Activated naive CD4-positive, alpha-beta T cell treated with Interleukin-2 at 50 U/mL for 16 hours (primary cell): ENCODE results near the gene UPF3A.
"Not testable (repeated sequence)": the region's sequence is repeated elsewhere in the genome, so short reads cannot be mapped to it uniquely, and the experiment has no call there.

Experiments
- DNase-seq: peaks from one replicate; pipeline ENCODE4 v3.0.0-alpha.2; 2020

The UPF3A gene

DNA sequence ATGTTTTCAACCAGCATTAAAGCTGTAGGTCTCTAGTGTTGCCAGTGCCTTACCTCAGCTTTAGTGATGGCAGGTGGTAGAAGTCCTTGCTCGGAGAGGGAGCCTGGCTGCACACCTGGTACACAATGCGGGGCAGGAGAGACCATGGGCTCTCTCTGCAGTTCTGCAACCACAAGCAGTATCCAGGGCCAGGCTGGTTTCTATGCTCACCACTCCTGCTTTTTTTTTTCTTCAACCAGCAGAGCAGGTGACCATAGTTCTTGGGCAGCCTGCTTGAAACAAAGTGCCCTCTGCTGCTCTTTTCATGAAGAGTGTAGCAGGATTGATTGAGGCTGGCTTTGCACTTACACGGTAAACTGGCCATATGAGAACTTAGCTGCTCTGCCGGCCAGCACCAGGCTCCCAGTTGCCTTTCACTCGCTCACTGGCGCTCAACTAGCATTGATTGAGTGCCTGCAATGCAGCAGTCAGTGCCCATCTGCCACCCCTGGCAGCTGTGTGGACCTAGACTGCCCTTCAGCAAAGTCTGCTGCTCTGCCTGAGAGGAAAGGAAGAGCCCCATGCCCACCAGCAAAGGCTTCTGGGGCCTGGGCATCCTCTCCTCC, 28.5 kb downstream of the UPF3A start:
- DNase-seq: no peak

DNA sequence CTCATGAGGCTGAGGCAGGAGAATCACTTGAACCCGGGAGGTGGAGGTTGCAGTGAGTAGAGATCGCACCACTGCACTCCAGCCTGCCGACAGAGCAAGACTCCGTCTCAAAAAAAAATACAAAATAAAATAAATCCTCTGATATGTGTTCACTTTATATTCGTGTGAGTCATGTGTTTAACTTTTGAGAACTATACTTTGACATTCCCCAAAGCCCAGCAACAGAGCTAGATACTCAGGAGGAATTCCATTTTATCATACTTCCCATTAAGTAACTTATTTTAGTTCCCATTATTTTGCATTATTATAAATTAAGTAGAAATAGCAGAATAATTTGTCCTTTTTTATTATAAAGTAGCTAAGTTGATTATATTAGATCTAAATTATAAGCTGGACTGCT, 29.6 kb downstream of the UPF3A start:
- DNase-seq: no peak

DNA sequence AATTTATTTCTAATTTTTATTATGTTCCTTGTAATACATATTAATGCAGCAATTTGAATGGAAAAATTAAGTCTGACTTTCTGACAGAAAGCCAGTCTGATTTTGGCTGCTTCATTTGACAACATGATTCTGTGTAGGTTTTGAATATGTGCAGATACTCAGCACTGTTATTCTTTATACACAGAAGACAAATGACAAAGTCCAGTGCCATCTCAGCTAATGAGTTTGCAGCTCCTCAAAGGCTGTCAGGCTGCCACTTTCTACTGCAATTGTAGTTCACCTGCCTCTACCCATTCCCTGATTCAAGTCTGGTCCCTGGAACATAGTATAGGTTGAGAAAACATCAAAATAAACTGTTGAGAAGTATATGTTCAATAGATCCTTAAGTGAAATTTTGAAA, 30.0 kb downstream of the UPF3A start:
- DNase-seq: no peak

DNA sequence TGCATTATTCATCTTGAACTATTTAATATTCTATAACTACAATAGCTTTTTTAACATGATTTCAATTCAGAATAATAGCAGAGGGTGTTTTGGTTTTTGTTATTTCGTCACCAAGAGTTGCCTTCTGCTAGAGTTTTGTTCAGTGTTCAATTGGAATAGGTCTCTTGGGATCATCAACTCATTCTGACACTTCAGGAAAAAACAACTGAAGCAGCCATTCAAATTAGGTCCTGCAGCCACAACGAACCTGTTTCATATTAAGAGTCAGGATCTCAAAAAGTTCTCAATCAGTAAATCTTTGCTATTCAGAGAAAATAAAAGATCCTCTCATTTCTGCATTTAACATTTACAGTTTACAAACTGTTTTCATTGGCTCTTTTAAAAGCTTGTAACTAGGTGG, 30.5 kb downstream of the UPF3A start:
- DNase-seq: no peak

DNA sequence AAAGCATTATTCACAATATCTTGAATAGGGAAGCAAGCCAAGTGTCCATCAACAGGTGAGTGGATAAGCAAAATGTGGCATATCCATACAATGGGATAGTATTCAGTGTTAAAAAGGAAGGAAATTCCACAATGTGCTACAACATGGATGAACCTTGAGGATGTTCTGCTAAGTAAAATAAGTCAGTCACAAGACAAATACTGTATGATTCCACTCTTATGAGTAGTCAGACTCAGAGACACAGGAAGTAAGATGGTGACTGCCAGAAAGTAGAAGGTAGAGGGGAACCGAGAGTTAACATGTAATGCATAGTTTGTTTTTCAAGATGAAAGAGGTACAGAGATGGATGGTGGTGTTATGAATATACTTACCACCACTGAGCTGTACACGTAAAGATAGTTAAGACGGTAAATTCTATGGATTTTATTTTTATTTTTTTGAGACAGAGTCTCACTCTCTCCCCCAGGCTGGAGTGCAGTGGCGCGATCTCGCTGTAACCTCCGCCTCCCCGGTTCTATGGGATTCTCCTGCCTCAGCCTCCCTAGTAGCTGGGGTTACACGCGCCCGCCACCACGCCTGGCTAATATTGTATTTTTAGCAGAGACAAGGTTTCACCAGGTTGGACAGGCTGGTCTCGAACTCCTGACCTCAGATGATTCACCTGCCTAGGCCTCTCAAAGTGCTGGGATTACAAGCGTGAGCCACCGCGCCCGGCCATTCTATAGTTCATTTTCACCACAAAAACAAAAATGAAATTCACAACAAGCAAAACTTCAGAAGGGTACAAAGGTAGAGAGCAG, 31.9 kb downstream of the UPF3A start:
- DNase-seq: peak; percentile 44

DNA sequence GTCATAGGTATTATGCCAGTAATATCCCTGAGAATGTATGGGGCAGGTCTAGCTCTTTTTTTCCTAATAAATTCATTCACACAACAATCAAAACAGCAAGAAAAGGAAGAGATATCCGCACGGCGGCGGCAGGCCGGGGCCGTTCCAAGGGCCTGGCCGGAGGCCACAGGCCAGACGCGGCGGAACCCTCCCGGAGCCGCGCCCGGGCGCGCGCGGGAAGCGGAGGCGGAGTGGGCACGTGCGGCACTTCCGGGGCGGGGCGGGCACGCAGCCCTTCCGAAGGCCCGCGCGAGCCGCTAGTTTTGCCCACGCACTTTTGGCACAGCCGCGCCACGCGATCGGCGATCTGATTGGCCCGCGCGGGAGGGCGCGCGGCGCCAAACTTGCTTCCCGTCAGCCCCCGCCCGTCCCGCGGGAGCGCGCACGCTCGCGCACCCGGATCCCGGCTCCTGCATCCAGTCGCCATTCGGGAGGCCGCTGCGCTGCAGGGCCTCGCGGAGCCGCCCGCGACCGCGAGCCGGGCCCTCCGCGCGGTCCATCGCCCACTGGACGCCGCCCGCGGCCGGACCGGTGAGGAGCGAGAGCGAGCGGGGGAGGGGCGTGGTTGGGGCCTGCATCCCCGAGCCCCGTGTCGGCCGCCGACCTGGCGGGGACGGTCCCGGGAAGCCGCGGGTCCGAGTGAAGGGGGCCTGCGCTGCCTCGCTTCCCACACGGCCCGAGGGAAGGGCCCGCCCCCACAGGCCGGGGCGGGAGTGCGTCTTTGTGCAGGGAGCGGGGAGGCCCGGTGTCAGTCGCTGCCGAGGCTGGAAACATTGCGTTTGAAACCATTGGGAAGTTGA, 32.9 kb downstream of the UPF3A start, which contains the start of gene CHAMP1:
Gene CHAMP1, plus strand, starts transcription at position 430 of the 839 bp plus-strand sequence. CDS start 9,340 bp downstream, outside the sequence.
- DNase-seq: peak; percentile 93

DNA sequence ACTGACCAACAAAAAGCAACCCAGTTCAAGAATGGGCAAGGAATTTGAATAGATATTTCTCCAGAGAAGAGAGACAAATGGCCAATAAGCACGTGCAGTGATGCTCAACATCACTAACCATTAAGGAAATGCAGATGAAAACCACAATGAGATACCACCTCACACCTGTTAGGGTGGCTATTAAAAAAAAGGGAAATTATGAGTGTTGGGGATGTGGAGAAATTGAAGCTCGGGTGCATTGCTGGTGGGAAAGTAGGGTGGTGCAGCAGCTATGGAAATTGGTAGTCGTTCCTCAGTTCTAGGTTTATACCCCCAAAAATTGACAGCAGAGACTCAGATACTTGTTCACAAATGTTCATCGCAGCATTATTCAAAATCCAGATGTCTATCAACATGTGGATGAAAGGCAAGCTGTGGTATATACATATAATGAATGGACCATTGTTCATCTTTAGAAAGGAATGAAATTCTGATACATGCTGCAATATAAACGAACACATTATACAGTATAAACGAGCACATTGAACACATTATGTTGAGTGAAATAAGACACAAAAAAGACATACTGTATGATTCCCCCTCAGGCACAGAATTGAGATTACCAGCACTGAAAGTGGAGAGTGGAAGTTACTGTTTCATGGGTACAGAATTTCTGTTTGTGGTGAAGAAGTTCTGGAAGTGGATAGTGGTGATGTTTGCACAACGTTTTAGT, 33.8 kb downstream of the UPF3A start:
- no peak for DNase-seq

DNA sequence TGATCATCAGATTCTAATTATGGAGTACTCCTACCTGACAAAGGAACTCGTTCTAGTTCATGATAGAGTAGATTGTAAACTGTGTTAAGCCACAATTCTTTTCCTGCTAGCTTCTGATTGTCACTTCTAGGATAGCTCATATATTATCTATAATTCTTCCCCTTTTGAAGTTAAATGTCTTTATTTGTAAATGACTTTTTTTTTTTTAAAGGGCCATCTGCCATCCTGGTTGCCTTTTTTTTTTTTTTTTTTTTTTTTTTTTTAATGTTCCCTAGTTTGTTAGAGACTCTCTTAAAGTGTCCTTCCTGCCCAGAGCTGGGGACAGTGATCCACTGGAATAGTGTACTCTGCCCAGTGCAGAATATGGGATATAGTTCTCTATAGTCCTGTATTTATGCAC, 37.2 kb downstream of the UPF3A start:
- no peak for DNase-seq

DNA sequence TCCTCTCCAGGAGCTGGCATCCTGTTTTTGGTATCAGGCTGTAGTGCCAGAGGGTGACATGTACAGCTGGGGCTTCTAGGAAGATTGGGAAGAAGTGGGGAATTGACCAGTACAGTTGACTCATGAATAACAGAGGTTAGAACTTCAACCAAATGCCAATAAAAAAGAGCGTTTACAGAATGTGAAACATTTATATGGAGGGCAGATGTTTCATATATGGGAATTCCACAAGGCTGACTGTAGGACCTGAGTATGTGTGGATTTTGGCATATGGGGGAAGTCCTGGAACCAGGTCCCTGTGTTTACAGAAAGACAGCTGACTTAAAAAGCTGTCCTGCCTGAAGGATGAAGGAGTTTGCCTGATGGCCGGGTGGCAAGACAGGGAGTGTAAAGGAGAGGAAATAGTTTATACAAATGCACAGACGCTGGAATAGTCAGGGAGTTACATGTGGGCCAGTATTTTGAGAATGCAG, 38.1 kb downstream of the UPF3A start:
- DNase-seq: no peak

DNA sequence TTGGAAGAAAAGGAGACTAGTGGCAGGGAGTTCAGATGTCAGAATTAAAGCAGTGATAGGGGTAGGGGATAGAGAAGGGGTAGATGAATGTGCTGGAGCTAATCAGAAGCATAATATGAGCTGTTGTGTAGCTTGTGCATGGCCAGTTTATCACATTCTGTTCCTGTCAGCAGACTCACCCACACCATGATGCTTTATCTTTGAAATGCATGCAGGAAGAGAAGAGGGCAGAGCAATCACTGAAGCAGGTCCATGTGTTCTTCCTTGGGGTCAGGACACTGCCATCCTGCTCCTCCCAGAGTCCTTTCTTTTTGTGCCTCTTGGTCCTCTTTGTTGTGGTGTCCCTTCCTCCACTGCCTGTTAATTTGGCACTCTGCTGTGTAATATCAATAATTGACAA, 38.7 kb downstream of the UPF3A start:
- DNase-seq: no peak

DNA sequence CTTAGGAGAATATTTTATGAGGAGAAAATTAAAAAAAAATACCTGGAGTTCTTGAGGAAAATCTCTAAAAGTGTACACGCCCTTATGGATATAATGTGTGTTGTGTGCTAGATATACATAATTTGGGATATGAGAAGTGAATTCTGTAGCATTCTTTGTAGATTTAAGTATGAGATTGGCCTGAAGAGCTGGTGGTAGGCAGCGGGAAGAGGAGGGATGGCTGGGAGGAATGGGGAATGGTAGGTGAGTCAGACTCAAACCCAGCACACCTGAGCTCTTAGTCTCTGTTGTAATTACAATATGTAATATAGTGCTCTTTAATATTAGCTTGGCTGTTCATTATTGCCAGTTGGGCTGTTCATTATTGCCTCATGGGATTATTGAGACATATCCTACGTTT, 39.9 kb downstream of the UPF3A start:
- DNase-seq: no peak

DNA sequence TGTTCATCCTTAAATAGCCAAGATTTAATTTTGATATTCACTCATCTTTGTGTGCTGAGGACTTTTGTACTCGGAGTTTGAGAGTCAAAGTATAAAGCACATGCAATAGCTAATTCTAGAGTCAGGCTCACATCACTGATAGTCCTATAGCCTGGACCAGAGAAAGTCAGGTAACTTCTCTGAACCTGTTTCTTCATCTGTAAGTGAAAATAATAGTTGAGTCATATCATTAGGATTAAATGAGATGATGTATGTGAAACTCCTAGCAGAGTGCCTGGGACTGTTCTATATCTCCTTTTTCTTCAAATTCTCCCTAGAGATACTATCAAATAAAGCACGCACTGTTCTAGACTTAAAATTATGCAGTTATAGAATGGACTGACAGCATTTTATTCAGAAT, 41.9 kb downstream of the UPF3A start:
- no peak for DNase-seq

DNA sequence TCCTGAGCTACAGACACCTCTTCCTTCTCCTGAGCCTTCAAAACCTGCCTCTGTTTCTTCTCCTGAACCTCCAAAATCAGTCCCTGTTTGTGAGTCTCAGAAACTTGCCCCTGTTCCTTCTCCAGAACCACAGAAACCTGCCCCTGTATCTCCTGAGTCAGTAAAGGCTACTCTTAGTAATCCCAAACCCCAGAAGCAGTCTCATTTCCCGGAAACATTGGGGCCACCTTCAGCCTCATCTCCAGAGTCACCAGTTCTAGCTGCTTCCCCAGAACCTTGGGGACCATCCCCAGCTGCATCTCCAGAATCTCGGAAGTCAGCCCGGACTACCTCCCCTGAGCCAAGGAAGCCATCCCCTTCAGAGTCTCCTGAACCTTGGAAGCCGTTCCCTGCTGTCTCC, 42.9 kb downstream of the UPF3A start:
- DNase-seq: no peak

DNA sequence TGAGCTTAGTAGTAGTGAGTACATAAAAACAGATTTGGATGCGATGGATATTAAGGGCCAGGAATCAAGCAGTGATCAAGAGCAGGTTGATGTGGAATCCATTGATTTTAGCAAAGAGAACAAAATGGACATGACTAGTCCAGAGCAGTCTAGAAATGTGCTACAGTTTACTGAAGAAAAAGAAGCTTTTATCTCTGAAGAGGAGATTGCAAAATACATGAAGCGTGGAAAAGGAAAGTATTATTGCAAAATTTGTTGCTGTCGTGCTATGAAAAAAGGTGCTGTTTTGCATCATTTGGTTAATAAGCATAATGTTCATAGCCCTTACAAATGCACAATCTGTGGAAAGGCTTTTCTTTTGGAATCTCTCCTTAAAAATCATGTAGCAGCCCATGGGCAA, 44.3 kb downstream of the UPF3A start:
- DNase-seq: no peak

DNA sequence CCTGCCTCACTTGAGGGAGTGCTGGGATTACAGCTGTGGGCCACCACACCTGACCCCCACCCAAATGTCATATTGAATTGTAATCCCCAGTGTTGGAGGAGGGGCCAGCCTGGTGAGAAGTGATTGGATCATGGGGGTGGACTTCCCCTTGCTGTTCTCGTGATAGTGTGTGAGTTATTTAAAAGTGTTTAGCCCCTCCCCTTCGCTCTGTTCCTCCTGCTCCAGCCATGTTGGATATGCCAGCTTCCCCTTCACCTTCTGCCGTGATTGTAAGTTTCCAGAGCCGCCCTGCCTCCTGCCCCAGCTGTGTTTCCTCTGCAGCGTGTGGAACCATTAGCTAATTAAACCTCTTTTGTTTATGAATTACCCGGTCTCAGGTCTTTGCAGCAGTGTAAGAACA, 46.6 kb downstream of the UPF3A start:
- no peak for DNase-seq

DNA sequence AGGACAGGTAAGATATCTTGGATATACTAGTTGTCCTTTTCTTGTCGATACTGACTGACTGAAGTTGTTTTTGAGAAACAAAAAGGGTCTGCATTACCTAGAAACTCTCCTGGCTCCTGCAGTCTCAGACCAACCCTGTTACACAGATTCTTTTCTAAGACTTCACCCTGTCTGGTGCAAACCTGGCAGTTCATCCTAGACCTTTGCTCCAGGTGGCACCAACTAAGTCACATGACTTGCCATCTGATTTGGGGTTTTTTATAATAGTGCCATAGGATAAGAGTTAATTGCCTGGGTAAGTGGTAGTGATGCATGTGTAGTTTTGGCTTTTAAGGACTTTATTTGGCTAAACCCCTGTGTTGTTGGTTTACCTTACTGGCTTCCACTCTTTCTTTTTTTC, 47.2 kb downstream of the UPF3A start:
- no peak for DNase-seq

DNA sequence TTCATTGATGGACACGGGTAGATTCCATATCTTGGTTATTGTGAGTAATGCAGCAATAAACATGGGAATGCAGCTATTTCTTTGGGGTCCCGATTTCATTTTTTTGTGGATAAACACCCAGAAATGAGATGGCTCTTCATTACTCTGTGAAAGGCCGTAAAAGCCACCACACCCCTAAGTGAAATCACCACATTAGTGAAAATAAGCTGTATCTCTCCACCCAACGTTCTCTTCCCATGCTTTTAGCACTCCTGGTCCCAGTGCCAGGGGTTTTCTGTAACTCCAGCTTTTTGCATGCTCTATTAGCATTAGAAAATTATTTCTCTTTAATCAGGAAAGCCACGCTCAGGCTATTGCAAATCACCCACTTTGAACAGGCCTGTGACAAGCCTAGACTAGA, 48.7 kb downstream of the UPF3A start:
- DNase-seq: no peak

DNA sequence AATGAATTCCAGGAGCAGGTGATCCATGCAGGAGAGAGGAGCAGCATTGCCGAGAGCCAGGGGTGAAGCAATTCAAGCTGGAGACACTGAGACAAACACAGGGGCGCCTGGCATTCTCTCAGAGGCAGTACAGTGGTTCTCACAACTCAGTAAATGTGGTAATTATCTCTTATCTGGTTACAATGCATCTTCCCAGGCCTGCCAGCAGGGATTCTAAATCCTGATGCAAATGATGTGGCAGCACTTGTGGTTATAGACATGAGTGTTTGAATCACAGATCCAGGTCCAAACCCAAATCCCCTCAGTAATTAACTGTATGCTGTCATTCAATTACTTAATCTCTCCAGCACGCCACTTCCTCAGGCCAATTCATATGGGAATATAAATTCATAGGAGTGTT, 52.5 kb downstream of the UPF3A start:
- DNase-seq: not testable (repeated sequence)

DNA sequence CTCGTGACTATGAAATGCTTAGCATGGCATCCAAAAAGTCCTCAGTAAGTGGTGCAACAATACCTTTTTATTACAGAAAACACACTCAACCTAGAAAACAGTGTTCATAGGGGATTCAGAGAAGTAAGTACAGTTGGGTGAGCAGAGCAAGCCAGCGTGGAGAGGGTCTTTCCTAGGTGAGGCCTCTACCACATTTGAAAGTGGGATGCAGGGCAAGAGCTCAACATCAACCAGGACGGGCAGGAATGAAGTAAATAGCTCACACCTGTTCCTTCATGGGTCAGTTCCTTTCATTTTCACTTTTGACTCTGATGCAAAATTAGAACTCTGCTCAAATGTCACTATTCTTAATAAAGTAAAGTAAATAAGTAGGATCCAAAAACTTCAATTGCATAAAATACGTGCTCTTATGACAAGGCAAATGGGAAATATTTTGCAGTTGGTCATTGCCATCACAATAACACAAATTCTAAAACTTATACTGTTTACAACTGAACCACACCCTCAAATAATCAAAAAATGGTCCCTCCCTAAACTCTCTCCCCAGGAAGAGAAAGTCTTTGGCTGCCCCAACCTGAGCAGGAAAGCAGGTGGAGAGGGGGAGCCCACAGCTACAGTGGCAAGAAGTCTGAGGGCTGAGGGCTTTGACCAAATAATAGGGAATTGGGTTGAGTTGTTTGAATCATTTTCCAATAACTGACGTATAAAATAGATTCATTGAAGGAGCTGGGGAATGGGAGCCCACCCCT, 53.1 kb downstream of the UPF3A start:
- DNase-seq: no peak

DNA sequence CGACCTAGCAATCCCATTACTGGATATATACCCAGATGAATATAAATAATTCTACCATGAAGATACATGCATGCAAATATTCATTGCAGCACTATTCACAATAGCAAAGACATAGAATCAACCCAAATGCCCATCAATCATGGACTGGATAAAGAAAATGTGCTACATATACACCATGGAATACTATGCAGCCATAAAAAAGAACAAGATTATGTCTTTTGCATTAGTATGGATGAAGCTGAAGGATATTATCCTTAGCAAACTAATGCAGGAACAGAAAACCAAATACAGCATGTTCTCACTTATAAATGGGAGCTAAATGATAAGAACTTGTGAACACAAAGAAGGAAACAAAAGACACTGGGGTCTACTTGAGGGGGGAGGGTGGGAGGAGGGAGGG, 55.1 kb downstream of the UPF3A start:
- DNase-seq: not testable (repeated sequence)

DNA sequence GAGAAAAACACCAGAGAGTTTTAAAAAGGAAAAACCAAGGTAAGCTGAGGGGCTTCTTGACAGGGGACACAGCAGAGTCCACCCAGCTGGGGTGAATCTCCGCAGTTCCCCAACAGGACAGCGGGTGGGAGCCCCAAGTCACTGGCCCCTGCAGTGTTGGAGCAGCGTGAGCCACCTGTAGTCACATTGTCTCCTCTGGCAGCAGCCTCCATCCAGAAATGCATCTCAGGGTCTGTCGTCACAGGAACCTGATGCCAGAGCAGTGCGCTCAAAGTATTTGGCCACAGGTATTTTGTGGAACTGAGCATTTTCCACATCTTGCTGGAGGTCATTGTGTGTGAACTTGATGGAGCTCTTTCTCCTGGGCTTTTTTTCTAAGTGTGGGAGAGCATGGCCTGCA, 57.6 kb downstream of the UPF3A start:
- DNase-seq: no peak

DNA sequence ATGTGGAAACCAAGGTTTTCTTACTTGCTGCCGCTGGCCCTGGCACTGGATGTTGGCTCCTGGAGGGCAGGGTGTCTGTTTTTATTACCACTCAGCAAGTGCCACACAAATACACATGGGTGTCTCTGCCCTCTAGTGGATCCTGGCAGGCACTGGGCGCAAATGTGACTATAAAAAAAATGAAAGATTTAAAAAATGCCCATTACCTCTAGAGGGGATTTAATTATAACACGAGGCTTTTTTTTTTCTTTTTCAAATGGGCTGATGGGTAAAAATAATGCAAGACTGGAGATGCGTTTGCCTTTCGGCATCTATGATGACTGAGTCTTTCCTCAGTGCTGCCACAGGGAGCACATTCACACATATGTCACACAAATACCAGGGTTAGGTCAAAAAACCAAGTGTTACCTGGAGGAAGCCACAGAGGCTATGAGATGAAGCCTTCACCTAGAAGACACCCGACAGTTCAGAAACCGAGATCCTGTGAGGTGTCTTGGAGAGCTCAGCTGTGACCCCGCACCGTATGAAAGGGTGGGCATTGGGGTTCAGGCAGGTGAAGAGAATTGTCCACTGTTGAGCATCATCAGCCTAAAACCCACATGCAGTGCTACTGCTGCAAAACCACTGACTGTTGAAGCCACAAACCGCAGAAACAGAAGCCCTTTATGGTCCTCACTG, 58.6 kb downstream of the UPF3A start:
- peak; percentile 44 for DNase-seq
